Putamen (tissue), 1 donor: Measurements from ENCODE around the gene ERC2.

Experiments
- DNase-seq: peaks from one replicate; pipeline ENCODE4 v3.0.0-alpha.2; 2016; ENCODE audit warnings: low spot score

Gene ERC2

GRCh38 chr3:55474213-55474632, 994.0 kb downstream of the ERC2 start:
- no peak for DNase-seq

GRCh38 chr3:55473788-55474187, 994.5 kb downstream of the ERC2 start:
- no peak for DNase-seq

DNA sequence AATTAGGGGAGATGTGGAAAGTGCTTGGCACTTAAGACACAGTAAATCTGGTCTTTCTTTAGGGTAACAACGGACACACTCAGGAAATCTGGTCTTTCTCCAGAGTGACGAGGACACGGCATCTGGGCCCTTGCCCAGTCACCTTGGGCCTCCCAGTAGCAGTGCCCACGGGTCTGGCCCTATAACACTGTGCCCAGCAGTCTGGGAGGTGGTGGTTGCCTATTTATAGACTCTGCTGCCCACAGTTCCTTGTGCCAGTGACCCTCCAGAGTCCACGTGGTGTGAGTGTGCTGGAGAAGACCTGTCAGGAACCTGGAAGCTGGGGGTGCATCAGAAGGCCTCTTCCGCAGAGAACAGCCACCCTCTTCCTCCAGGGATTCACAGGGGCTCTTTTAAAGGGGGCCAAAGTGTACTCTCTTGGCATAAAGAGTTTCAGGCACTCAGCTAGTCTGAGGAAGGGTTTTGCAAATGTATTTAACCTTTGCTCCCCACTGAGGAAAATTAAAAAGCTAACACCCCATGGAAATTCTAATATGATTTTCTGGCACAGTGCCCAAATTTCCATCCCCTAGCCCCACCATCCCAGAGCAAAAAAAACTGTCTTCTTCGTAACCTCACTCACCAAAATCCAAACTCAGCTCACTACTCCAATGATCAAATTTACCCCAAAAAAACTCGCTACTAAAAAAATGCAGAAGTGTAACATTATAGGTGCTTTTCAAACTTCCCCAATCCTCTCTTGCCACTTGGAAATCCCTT, 996.6 kb downstream of the ERC2 start:
- DNase-seq: no peak

DNA sequence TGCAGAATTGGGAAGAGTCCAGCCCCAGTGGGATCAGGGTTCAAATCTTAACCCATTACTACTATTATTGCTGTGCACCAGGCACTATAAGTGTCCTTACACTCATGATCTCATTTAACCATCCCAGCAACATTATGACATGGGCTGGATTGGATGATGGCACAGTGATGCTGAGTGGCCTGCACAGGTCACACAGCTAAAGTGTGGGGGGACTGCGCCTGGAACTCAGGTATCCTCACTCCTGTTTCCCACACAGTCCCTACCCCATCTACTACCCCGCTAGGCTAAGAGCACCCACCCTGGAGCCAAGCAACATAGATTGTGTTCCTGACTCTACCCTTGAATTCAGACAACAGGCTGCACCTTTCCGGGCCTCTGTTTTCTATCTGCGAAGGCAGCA, 997.2 kb downstream of the ERC2 start:
- DNase-seq: no peak

DNA sequence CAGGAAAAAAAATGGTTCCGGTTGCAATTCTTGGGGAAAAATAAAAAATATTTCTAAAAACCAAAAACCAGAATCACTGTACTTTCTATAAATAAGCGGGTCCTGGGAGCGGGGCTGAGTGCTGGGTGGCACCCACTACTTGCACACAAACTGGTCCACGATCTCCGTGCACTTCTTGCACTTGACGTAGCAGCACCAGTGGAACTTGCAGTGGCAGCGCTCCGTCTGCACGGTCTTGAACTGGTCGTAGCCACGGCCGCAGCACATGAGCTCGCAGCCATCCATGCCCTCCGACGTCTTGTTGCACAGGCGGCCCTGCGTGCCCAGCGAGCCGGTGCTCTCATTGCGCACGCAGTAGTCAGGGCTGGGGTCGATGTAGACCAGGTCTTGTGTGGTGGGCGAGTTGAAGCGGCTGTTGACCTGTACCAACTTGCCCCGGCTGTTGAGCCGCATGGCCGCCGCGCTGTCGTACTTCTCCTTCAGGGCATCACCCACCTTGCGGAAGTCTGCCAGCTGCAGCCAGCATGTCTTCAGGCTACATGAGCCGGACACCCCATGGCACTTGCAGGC, 998.2 kb downstream of the ERC2 start:
- DNase-seq: no peak

DNA sequence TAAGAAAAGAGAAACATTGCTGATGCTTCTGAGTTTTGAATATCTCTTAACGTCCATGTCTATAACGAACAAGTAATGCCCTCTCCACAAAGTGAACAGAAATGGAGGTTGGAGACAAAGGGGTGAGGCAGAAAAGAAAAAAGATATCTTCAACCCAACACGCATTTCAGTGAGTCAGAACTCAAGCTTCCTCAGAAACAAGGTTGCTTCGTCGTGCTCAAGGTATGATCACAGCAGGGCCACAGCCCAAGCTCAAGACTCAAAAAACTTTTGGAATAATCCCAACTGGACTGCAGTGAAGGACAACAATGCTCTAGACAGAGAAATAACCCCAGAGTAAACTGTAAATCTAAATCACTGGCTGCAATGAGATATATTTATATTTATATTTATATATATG, 1000.0 kb downstream of the ERC2 start:
- no peak for DNase-seq

DNA sequence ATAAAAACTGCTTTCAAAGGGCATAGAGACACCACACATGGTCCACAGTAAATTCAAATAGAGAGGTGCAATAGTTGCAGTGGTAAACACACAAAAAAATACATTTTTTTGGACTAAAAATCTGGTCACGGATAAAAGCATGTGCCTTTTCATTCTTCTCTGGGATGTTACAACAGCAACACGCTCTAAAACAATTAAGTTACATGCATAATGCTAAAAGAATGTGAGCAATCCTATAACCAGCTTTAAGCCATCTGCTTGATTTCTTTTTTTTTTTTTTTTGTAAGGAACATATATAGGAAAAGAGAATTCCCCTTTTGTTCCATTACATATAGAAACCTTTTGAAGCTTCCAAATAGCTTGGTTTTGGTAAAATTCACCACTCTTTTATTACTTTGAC, 1001.2 kb downstream of the ERC2 start:
- DNase-seq: no peak

DNA sequence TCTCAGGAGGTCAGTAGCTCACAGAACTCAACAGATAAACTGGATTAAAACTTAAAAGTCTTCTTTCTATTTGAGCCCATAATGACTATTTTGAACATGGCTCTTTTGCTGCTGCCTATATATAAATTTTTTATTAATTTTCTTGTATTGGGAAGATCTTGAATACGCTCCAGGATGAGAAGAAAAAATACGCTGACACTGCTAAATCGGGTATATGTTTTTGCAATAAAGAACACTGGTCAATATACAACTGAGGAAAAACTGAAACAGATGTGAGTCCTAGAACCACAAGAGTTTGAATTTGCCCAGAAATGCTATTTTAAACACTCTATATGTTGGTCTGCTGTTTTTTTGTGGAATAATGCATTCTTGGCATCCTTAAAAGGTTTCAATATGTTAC, 1001.7 kb downstream of the ERC2 start:
- no peak for DNase-seq

DNA sequence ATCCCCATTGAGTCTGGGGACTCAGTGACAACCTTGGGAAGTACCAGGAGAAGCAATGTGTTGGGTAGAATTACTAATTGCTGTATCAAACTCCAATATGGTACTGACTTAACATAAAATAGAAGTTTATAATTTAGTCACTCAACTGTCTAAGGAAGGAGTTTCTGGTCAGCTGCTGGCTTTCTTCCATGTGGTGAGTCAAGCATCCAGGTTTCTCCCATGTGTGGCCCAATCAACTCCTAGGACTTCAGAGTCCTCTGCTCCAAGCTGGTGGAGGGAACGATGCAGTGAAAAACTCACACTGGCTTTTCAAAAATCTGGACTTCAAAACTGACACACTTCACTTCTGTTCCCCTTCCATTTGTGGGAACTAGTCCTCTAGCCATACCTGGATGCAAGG, 1006.4 kb downstream of the ERC2 start:
- DNase-seq: no peak

- no peak for DNase-seq
Measured at GRCh38 chr3:55459838-55460237, 1008.4 kb downstream of the ERC2 start.
